Upper lobe of right lung (tissue), 1 donor: ENCODE data around the gene CAMK1D. TPM values are rescaled to one million over a fixed set of nuclear protein-coding genes. Genes with fewer than 3 reads are reported as not detected.

Experiments used
- ATAC-seq: fragments of 200-7000 bp; cut with Tn5 transposase; one replicate; pipeline ENCODE4 v1.9.1; 2020; ENCODE audit warnings: mild to moderate bottlenecking, moderate library complexity
- DNase-seq: peaks from one replicate; pipeline ENCODE4 v3.0.0-alpha.2; 2020
- H3K27ac ChIP-seq: fragments of 200-600 bp; one replicate; pipeline ENCODE4 v1.8.0; 2022
- H3K27me3 ChIP-seq: fragments of 200-600 bp; one replicate; pipeline ENCODE4 v1.8.0; 2022; ENCODE audit warnings: mild to moderate bottlenecking
- H3K36me3 ChIP-seq: fragments of 200-600 bp; one replicate; pipeline ENCODE4 v1.8.0; 2022
- H3K4me1 ChIP-seq: fragments of 200-600 bp; one replicate; pipeline ENCODE4 v1.8.0; 2022
- H3K4me3 ChIP-seq: fragments of 200-600 bp; one replicate; pipeline ENCODE4 v1.8.0; 2022; ENCODE audit warnings: mild to moderate bottlenecking
- H3K9me3 ChIP-seq: fragments of 200-600 bp; one replicate; pipeline ENCODE4 v1.8.0; 2022
- CTCF ChIP-seq: fragments of 200-600 bp; IDR thresholded peaks from one replicate; pipeline ENCODE4 v1.8.0; 2022; ENCODE audit warnings: antibody characterized with exemption
- intact Hi-C: fragments of 100-400 bp; cut with DNase I; formaldehyde crosslinking; loops from one replicate; pipeline ENCODE4 v1.11.0; 2022
- total RNA-seq: library from RNA; stranded (reverse); fragmentation: NEBNext Ultra II Directional; extraction: Animal tissue kit (Norgen Biotek cat#: 25700); gene quantifications from one replicate; pipeline ENCODE4 v1.2.1, GENCODE V29; 2021
- donor health status: DM: no; HTN: yes; CAD: no; lungs with severe emphysema.

CAMK1D gene
- total RNA-seq, 1 donor from 2014 or later = 17.1 TPM

- no peak for DNase-seq
- Histone ChIP-seq H3K4me3 (no peak overlapping the region), H3K9me3 (no peaks in the 10 kb centered on the region), H3K4me1 (no peaks in the 10 kb centered on the region), H3K27ac (no peak overlapping the region), H3K27me3 (no peaks in the 10 kb centered on the region), H3K36me3 (no peaks in the 10 kb centered on the region)
- ATAC-seq = no peak
- intact Hi-C loops = no loop called here
- no peak for TF ChIP-seq CTCF
Measured at GRCh38 chr10:12622691-12623090, 273.3 kb downstream of the CAMK1D start.

GRCh38 chr10:12625393-12626023 is 276.2 kb downstream of the CAMK1D start:
- Histone ChIP-seq H3K27me3 (no peaks in the 10 kb centered on the region), H3K36me3 (no peaks in the 10 kb centered on the region), H3K9me3 (no peaks in the 10 kb centered on the region), H3K27ac (no peak overlapping the region), H3K4me1 (no peaks in the 10 kb centered on the region), H3K4me3 (no peak overlapping the region)
- TF ChIP-seq CTCF = no peak
- intact Hi-C loops = no loop called here
- ATAC-seq (no peak), DNase-seq (no peak)

GRCh38 chr10:12628153-12628552 is 278.8 kb downstream of the CAMK1D start:
- Histone ChIP-seq H3K27me3 (no peaks in the 10 kb centered on the region), H3K27ac (no peak overlapping the region), H3K4me3 (no peak overlapping the region), H3K36me3 (no peaks in the 10 kb centered on the region), H3K9me3 (no peaks in the 10 kb centered on the region), H3K4me1 (no peaks in the 10 kb centered on the region)
- ATAC-seq (no peak), DNase-seq (no peak)
- intact Hi-C loops = no loop called here
- no peak for TF ChIP-seq CTCF

- H3K4me3 ChIP-seq = no peak overlapping the region
- H3K36me3 ChIP-seq = no peaks in the 10 kb centered on the region
- DNase-seq (no peak), ATAC-seq (no peak)
- H3K9me3 ChIP-seq = no peaks in the 10 kb centered on the region
- no peak overlapping the region for H3K27ac ChIP-seq
- no peak for TF ChIP-seq CTCF
- no peaks in the 10 kb centered on the region for H3K27me3 ChIP-seq
- H3K4me1 ChIP-seq = no peaks in the 10 kb centered on the region
- intact Hi-C loops = no loop called here
Measured at GRCh38 chr10:12628964-12629766, 279.8 kb downstream of the CAMK1D start.

GRCh38 chr10:12629767-12630165 is 280.4 kb downstream of the CAMK1D start:
- no peak overlapping the region for H3K4me3 ChIP-seq
- intact Hi-C loops = no loop called here
- H3K27me3 ChIP-seq = no peaks in the 10 kb centered on the region
- no peak overlapping the region for H3K27ac ChIP-seq
- TF ChIP-seq CTCF = no peak
- no peak for ATAC-seq
- DNase-seq = no peak
- no peaks in the 10 kb centered on the region for H3K36me3 ChIP-seq
- no peaks in the 10 kb centered on the region for H3K4me1 ChIP-seq
- no peaks in the 10 kb centered on the region for H3K9me3 ChIP-seq
